Left lobe of liver (tissue), 2 donors: ENCODE measurements around the gene MCM9. TPM values are rescaled to one million over a fixed set of nuclear protein-coding genes. Genes with fewer than 3 reads are reported as not detected.
A peak's percentile ranks its signal among the peaks of the same experiment; 100 is the strongest.
"Not testable (repeated sequence)": the region's sequence is repeated elsewhere in the genome, so short reads cannot be mapped to it uniquely, and the experiment has no call there.

Experiments
- ATAC-seq: fragments of 200-7000 bp; cut with Tn5 transposase; one replicate; pipeline ENCODE4 v1.9.1; 2020; ENCODE audit warnings: mild to moderate bottlenecking, moderate library complexity
- DNase-seq: peaks from one replicate; pipeline ENCODE4 v3.0.0-alpha.2; 2020; ENCODE audit warnings: low spot score
- total RNA-seq: library from RNA; stranded (reverse); gene quantifications from one replicate; pipeline ENCODE4 v1.2.1, GENCODE V29; 2021
- donor health status: DM: no; HTN: no; CAD: no; lungs with moderate emphysema.
- donor health status: DM: no; HTN: yes; CAD: no.

MCM9 gene
- total RNA-seq, 1 donor from 2014 or later, result 5.1 TPM

DNA sequence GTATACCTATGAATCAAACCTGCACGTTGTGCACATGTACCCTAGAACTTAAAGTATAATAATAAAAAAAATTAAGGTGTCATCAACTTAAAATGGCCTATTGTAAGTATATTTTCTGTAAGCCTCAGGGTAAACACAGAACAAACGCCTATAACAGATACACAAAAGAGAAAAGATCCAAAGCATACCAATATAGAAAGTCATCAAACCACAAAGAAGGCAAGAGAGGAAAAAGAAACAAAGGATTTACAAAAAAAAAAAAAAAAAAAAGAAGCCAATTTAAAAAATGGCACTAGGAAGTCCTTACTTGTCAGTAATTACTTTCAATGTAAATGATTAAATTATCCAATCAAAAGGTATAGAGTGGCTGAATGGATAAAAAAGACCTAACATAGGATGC is 65.6 kb downstream of the MCM9 start:
- ATAC-seq (no peak), DNase-seq (no peak)

DNA sequence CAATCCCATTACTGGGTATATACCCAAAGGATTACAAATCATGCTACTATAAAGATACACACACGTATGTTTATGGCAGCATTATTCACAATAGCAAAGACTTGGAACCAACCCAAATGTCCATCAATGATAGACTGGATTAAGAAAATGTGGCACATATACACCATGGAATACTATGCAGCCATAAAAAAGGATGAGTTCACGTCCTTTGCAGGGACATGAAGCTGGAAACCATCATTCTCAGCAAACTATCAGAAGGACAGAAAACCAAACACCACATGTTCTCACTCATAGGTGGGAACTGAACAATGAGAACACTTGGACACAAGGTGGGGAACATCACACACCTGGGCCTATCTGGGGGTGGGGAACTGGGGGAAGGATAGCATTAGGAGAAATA is 66.1 kb downstream of the MCM9 start:
- not testable (repeated sequence) for ATAC-seq, DNase-seq

DNA sequence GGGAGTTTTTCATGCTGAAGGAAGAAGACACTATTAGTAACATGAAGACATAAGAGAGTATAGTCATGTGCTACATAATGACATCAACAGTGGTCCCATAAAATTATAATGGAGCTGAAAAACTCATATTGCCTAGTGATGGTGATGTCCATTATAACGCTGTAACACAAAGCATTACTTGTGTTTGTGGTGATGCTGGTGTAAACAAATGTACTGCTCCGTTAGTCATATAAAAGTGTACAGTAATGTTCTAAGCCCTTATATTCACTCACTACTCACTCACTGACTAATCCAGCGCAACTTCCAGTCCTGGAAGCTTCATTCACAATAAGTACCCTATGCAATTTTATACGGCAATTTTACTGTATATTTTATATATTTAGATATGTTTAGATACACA is 67.8 kb downstream of the MCM9 start:
- DNase-seq (no peak), ATAC-seq (no peak)

DNA sequence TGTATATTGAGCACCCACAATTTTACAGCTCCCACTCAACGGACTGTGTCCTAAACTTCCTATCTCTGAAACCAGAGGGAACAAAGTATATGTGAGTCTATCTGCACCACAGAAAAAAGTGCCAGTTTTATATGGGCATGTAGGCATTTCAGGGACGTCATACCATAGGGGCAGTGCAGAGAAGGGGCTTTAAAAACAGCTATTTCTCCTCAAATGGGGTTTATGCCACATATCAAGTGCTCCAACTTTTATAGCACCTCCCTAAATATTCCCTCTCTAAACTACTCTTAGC is 69.9 kb downstream of the MCM9 start:
- DNase-seq (no peak), ATAC-seq (no peak)

DNA sequence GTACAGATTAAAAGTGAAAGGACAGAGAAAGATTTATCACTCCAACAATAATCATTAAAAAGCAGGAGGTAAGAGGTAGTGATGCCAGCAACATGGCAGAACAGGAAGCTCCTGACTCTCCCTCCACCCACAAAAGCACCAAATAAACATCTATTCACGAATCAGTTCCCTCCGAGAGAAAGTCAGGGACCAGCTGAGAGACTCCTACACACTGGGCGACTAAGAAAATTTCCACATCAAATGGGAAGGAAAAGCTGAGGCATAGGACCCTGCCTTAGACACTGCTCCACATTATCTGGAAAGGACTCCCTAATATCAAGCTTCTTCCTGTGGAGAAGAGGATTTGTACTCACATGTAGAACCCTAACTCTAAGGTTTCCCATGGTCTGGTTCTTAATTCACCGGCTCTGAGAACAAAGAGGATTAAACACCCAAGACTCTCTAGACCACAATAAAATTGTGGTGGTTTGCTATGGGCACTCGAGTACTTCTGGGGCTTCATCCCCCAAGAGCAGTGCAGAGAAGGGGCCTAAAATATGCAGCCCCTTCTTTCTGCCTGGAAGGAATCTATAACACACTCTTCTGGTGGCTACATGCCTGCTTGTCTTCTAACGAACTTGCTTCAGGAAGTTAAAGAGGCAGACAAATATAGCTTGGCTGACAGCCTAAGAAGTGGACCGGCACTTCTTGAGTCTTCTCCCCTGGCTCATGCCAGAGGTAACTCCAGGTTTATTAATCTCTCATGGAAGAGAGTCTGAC is 70.4 kb downstream of the MCM9 start:
- DNase-seq (no peak), ATAC-seq (no peak)

DNA sequence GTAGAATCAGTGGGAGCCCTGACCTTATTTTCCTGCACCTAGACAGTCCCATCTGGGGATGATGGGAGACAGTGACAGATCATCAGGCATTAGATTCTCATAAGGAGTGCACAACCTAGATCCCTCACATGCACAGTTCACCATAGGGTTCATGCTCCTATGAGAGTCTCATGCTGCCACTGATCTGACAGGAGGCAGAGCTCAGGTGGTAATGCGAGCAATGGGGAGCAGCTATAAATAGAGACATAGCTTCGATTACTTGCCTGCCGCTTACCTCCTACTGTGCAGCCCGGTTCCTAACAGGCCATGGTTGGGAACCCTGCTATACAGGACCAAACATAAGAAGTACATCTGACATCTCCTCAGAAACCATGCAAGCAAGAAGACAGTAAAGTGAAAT is 72.5 kb downstream of the MCM9 start:
- ATAC-seq, result no peak
- no peak for DNase-seq

DNA sequence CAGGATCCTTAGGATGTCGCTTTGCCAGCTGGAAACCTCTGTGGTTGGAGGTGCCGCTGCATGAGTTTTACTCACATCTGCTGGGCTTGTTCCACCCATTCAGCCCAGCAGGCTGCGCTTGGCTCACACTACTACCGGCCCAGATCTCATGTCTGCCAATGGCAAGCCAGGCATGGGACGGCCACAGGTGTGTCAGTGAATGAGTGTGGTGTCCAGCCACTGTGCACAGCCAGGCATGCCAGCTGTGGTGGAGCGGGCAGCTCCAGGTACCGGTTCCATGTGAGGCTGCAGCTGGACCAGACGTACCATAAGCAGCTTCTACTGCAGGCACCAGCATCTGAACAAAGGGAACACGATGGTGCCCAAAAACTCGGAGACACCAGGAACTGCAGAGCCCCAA is 74.1 kb downstream of the MCM9 start:
- DNase-seq (no peak), ATAC-seq (no peak)

DNA sequence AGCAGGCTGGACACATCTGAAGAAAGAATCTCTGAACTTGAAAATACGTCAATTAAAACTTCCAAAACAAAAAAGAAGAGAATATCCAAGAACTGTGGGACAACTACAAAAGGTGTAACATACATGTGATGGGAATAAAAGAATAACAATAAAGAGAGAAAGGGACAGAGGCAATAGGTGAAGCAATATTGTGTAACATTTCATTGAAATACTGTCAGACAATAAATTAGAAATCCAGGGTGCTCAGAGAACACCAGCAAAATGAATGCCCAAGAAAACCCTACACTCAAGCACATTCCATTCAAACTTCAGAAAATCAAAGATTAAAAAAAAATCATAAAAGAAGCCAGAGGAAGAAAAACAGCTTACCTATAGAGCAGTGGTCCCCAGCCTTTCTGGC is 74.6 kb downstream of the MCM9 start:
- DNase-seq (no peak), ATAC-seq (no peak)

DNA sequence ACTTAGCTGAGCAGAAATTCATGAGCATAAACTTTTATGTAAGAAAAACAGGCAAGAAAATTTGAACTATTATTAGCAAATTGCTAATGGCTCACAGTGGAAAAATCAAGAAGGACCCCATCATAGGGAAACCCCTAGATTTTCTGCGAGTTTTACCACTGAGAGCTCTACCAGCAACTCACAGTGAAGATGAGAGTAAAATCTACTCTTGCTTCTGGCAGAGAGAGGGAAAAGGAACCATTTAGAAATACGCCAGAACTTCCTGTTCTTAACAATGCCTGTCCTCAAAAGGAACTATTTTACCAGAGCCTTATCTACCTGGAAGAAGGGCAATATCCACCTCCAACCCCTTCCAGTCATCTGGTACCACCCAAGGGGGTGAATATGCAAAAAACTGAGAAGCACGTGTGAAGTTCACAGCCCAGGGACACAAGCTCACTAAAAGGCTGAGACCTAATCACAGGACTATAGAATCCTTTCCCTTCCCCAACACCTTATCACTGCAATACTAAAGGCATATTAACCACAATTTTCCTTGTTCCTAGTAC is 75.4 kb downstream of the MCM9 start:
- ATAC-seq (no peak), DNase-seq (no peak)

DNA sequence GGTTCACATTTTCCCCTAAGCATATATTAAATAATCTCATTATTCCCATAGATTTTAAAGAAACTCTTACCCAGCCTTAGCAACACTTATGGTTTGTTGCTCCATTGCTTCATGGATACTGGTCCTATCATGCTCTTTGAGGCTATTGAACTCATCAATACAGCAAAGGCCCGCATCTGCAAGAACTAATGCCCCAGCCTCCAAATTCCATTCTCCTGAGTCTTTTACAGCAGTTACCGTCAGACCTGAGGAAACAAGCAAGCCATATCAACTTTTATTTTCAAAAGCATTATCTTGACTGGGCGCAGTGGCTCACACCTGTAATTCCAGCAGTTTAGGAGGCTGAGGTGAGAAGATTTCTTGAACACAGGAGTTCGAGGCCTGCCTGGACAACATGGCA is 78.7 kb downstream of the MCM9 start:
- no peak for DNase-seq
- ATAC-seq, result no peak

DNA sequence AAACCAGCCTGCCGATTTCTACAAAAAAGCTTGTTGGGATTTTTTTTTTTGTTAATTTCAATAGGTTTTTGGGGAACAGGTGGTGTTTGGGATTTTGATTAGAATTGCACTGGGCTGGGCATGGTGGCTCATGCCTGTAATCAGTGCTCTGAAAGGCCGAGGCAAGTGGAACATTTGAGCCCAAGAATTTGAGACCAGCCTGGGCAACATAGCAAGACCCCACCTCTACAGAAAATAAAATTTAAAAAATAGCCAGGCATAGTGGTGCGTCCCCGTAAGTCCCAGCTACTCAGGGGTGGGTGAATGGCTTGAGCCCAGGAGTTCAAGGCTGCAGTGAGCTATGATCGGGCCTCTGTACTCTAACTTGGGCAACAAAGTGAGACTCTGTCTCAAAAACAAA is 81.6 kb downstream of the MCM9 start:
- DNase-seq (no peak), ATAC-seq (no peak)

DNA sequence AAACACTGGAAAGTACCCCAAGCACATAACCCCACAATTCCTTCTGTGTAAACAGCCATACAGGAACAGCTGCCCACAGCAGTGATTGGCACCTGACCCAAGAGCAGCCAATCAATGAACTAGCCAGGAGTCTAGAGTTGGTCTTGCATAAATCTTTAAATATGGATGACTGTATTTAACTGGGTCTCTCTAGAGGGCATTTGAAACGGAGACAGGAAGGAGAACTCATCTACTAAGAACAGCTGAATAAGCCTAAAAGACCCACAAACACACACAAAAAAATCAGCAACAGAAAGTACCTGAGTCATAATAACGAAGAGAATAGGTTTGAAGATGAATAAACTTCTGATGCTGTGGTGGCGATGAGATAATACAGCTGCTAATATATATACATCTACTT is 90.0 kb downstream of the MCM9 start:
- DNase-seq, result no peak

DNA sequence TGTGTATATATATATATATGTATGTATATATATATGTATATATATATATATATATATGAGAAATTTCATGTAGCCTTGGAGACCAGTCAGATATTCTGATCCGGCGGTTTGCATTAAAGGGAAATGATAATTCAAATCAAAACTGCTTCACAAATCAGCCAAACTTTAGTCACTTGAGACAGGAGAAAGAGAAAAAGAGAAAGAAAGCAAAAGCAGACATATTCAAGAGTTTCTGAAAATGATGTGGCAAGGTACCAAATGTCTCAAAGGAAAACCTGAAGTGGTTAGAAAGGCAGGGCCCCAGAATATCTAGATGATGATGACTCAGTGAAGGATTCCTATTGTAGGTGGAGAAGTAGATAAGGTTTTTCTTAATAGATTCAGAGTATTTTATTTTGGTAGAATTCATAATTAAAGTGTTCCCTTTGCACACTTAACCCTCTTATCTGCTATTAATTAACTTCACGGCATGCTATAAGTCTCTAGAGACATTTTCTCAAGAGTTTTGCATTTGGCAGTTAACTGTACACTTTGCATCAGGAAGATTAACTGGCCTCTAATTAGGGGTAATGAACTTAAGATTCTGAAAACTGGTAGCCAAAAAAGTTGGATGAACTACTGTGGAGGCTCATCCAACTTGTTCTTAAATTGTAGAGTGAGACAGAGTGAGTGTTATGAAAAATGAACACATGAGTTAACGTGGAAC is 91.1 kb downstream of the MCM9 start:
- ATAC-seq (no peak), DNase-seq (no peak)

More for the DNA sequence above, 90.0 kb downstream of the MCM9 start:
- no peak for ATAC-seq

DNA sequence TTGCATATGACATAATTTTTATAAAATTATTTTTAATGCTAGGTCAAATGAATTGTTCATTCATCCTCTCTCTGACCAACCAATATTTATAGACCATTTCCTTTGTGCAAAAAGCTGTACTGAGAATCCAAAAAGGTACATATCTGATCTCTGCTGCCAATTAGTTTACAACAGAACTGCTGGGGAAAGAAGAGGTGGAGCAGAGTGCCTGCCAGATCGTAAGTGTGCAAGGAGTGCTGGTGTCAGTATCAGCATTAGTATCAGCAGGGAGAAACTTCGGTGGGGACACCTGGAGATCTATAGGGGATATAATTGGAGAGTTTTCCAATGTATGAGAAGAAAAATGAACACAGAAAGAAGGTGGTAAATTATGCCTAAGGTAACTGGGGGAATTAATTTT is 104.3 kb downstream of the MCM9 start:
- ATAC-seq, result no peak

DNA sequence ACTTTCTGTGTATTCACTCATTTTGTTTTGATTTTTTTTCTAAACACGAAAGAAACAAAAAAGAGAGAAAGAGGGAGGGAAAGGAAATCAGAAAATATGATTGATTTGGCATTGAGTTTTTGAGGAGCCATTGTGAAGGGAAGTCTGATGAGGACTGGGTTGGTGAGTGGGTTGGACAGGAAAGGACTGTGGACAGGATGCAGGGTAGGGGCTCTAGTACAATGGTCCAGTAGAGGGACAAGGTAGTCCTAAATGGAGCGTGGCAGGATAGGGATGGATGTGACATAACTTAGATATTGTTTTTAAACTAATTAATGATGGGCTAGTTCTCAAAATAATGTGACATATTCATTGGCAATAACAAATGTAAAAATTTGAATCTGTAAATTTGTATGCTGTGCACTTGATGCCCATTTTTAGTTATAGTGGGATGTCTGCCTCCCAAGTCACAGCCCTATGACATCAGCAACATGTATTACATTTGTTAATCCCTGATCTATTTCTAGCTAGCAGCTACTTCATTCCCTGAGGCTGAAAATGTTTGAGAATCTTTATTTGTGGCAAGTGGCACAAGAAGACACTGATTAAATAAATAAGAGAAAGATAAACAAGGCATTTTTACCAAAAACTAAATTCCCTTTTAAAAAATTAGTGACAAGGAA is 105.0 kb downstream of the MCM9 start:
- no peak for DNase-seq
- no peak for ATAC-seq

More for the DNA sequence above, 104.3 kb downstream of the MCM9 start:
- DNase-seq, result no peak

DNA sequence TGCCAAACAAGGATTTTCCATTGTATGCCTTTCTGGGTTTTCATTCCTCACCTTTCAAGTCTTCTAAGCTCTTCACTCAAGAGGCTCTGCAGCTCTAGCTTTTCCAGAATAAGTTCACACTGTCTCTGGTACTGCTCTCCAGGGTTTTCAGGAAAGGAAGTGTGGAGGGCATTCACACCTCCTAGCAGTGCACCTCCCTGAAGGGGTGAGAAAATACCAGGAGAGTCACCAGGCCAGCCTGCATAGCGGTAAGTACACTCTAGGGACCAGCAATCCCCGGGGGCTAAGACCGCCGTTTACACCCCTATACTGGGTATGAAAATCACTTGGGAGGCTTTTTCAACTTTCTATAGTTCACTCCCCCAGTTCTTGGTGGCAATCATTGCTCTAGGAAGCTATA is 108.9 kb downstream of the MCM9 start:
- DNase-seq (no peak), ATAC-seq (no peak)

DNA sequence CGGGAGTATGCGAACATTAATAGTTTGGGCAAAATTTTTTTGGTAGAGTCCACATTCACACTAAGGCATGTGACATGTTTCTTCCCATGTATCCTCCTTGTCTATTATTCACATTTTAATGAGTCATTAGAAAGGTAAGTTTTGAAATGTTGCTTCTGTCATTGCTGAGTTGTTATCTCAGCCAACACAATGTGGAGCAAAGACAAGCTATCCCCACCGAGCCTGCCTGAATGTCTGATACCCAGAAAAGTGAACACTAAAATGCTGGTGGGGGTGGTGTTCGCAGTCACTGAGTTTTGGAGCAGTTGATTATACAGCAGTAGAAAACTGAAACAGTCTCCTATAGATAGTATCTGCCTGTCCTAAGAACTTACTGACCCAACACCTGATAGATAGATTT is 109.3 kb downstream of the MCM9 start:
- no peak for ATAC-seq
- DNase-seq, result no peak

DNA sequence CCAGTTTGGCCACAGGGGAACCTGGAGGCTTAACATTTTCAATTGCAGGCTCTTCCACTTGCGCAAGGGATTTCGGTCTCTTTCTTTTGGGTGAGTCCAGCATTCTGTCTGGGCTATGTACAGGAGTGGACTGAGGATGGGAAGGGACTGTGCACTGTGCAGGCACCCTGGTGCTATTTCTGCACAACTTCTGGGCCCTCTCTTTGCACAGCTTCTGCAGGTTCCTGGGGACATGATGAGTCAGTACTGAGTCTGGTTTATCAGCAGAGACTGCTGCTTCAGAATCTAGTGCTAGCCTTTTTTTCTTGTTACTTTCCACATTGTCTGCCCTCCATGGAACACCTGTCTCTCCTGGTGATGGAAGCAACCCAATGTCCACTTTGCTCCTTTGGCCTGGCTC is 119.5 kb downstream of the MCM9 start:
- ATAC-seq (no peak), DNase-seq (no peak)

DNA sequence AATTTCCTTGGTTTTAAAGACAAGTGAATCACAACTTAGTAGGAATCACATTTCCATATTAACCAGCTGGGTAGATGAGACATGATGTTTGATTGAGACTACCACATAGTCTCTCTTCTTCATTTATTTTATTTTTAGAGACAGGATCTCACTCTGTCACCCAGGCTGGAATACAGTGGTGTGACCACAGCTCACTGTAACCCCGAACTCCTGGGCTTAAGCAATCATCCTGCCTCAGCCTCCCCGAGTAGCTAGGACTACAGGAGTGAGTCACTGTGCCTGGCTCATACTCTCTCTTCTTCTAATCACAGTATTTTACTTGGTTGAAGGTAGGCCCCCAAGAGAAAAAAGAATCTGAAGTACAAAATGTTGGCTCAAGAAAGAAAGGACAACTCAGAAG is 121.2 kb downstream of the MCM9 start:
- DNase-seq (no peak), ATAC-seq (no peak)

DNA sequence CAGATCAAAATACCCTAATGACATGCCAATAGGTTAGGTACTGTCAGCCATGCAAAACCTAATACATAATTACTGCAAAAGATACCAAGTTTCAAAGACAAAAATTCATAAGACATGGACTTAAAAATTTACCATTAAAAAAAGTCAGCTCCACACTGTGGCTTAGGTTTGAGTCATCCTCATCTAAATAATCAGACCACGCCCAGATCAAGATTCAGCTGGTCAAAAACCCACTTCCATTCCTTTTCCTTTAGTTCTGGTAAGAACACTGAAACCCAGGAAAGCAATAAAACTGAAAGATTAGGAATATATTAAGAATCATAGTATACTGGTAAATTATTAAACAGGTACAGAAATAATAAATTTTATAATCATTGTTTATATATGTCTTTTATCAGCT is 122.0 kb downstream of the MCM9 start:
- ATAC-seq, result no peak
- DNase-seq, result no peak

DNA sequence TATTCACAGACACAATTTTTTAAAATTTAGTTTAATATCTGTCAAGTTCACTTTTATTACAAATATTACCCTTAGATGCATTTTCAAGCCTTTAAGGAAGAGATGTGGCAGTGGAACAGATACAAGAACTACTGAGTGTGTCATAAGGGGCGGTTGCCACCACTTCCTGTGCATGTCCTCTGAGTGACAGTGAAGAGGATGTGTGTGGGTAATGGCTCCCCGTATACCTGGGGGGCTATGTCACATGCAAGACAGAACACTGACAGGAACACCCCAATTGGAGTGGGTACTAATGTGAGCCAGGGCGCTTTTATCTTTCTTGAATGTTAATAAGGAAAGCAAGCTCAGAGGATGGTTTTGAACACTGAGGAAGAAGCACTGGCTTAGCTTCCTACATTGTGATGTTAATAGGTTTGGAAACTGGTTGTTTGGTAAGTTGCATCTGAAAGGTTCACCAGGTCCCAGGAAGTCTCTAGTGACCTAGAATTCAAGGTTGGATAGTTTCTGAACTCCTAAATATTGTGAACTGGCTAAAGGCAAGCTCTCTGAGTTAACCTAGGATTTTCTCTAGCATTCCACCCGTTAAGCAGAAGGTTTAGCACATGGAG is 124.4 kb downstream of the MCM9 start:
- DNase-seq (no peak), ATAC-seq (peak; percentile 17)
